GM19372 (cell line): ENCODE measurements around the gene NOL4.
"Not testable (repeated sequence)": the region's sequence is repeated elsewhere in the genome, so short reads cannot be mapped to it uniquely, and the experiment has no call there.

Source experiments
- ATAC-seq: cut with Tn5 transposase; IDR thresholded peaks from one replicate; pipeline ENCODE4 v1.9.1; 2021; ENCODE audit warnings: mild to moderate bottlenecking, low read depth, moderate library complexity; ENCODE audit not compliant: unreplicated experiment

NOL4 gene

GRCh38 chr18:34224423-34225217 is at the start of gene NOL4:
Gene NOL4 (minus strand): TSS chr18:34224913. CDS start chr18:34223253, 1,660 bp downstream.
- ATAC-seq, result no peak

DNA sequence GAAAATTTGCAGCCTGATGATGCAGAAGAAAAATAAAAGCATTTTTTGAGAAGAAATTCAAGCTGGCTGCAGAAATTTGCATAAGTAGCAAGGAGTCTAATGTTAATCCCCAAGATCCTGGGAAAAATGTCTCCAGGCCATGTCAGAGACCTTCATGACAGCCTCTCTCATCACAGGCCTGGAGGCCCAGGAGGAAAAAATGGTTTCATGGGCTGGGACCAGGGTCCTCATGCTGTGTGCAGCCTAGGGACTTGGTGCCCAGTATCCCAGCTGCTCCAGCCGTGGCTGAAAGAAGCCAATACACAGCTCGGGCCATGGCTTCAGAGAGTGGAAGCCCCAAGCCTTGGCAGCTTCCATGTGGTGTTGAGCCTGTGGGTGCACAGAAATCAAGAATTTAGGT is 41.3 kb upstream of the NOL4 start:
- ATAC-seq, result not testable (repeated sequence)

DNA sequence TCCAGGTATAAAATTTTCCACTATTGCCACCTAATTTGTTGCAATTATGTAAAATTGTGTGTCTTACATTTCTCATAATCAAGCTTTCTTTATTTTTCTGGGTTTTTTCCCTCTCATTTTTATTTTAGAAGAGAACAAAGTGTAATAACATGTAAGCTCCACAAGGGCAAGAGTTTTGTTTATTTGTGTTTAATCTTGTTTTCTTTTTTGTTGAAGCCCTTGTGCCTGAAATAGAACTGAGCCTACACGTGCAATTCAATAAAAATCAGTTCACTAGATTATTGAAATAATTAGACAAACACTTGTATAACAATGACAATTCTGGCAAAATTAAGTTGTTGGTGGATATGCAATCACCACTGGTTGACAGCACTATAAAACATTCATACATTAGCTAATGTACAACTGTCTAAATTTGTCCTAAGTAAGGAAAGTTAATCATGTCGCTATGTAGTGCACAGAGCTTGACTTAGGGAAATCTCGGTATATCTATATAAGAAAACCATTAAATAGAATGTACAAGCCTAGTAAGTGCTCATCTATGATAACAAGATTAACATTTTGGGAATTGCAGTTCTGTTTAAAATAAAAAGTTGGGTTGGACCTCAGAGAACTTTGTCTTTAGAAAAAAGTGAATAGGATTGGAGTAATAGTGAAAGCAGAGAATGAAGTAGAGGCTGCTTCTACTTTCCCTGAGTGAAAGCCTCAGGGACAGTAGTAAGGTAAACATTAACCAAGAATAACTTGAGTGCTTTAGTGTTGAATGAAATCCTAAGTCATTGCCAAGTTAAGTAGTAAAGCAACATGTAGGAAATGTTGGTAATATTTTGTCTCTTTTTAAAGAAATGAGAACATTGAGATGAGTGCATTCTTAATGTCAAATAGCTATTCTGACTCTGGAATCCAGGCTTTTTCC is 37.4 kb upstream of the NOL4 start:
- no peak for ATAC-seq

DNA sequence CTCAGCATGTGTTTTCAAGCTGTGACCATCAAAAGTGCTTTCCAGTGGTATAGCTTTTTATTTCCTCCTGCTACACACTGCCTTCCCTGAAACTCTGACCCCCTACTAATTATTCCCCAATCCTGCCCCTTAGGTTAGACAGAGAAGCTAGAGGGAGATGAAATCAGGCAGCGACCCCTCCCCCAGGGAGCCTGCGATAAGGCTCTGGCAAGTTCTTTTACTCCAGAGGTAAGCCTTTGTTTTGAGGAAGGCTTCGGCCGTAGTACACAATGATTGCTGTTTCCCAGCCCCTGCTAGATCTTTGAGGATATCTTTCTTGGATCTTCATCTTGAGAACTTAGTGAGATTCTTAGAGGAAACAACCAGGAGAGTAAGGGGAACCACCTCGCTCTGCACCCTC is 33.5 kb upstream of the NOL4 start:
- ATAC-seq, result no peak

GRCh38 chr18:34251919-34252318 is 27.2 kb upstream of the NOL4 start:
- ATAC-seq, result no peak

GRCh38 chr18:34248727-34249126 is 24.0 kb upstream of the NOL4 start:
- ATAC-seq, result no peak

GRCh38 chr18:34242739-34243138 is 18.0 kb upstream of the NOL4 start:
- no peak for ATAC-seq

GRCh38 chr18:34233781-34234388 is 9.2 kb upstream of the NOL4 start:
- not testable (repeated sequence) for ATAC-seq

GRCh38 chr18:34225218-34225553 is 473 bp upstream of the NOL4 start:
- ATAC-seq, result no peak

DNA sequence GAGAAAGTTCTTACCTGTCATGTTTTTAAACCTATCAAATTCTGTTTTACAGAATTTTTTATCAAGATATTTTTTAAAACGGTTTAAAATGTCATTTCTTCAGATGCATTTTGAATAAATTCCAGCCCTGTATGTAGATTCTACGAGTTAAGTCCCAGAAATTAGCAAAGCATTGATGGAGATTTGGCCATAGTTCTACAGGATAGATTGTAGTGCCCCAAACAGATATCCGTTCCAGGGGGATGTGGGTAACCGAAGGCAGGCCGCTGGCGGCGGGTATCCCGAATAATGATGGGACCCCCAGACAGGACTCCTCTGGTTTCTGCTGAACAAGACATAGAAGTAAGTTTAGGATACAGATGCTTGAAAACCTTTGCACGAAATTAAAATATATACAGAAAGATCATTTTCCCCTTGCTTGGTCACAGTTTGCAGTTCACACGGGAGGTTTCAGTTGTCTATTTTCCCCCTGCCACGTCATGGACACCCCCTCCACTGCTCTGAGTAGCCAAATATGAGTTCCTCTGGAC is 755 bp downstream of the NOL4 start:
- ATAC-seq, result no peak

DNA sequence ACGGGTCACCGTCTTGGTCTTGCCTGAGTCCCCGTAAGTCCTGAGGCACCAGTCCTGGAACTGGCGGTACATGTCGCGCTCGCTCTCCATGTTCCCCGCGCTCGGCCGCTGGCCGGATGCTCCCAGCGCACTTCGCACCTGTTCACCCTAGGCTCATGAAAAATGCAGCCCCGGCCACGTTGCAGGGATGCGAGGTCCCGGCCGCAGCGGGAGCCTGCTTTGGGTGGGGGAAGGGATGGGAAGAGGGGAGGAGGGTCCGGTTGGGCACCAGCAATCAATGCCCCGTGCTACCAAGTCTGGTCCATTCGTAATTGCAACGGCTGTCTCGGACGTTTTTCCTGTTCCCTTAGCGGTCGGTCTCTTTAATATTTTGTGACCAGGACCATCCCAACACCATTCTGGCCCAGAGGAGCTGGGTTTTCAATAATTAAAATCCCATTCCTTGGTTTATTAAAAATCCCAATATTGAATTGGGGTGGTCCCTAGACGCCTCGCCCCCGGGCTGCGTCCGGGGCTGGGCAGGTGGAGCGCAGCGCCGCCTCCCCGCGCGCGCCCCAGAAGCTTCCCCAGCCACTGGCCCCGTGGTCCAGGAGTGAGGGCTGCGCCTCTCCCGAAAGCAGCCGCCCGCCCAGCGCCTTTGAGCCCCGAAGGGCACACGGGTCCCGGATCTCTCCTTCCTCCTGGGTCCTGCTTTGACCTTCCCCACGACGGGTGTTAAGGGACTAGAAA is 1.4 kb downstream of the NOL4 start:
- ATAC-seq, result no peak

DNA sequence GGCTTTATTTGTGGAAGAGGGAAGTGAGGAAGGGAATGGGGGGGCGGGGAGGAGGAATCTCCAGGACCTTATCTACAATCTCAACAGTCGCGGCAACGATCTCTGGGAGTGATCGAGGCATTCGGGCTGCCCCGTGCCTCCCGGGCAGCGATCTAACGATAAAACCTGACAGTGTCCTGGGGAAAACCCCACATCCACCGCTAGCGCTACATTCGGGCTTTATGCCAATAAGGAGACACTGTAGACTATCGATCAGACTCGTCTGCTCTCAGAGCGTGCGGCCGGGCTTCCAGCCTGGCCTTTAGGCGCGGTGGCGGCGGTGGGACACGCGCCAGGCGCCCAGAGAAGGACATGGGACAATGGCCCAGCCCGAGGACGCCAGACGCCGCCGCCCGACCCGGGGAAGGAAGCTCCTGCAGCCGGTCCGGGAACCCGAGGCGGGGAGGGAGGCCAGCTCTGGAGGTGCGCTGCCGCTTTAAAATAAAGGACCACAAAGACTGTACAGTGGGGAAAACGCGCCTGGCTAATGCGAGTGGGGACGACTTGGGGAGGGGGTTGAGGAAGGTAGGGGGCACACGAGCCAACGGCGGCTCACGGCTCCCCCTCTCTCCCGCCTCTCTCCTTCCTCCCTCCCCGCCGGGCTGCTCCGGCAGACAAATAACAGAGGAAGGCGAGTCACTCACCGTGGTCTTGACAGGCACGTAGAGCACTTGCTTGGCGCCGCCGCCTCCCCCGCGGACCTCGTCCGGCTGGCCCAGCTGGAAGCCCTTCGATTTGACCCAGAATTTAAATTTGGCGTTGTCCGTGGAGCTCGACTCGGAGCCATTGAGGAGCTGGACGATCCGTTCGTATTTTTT is 2.2 kb downstream of the NOL4 start:
- ATAC-seq, result no peak

DNA sequence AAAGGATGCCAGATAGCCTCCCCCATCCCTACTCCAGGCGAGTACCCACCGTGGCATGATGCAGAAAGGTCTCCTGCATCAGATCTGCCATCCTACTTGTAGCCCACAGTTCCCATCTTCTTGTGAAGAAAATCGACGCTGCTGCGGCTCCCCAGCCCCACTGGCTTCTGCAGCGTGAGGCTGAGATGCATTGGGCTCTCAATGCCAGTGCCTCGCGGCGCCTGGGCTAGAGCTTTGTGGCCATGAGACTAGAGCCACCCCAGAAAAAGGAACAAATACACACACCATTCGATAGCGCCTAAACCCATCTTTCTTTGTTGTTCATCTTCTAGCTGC is 2.8 kb downstream of the NOL4 start:
- no peak for ATAC-seq

GRCh38 chr18:34220081-34220815 is 4.5 kb downstream of the NOL4 start:
- ATAC-seq, result no peak

GRCh38 chr18:34219651-34220050 is 5.1 kb downstream of the NOL4 start:
- ATAC-seq, result no peak

- no peak for ATAC-seq
These were observed 12.2 kb downstream of the NOL4 start for GRCh38 chr18:34212511-34212910.

- ATAC-seq, result no peak
These were observed 17.3 kb downstream of the NOL4 start for GRCh38 chr18:34207344-34207851.

GRCh38 chr18:34203866-34204265 is 20.8 kb downstream of the NOL4 start:
- no peak for ATAC-seq

GRCh38 chr18:34196256-34196655 is 28.5 kb downstream of the NOL4 start:
- no peak for ATAC-seq
